ENCODE data around the gene MED12L. TPM values are rescaled to one million over a fixed set of nuclear protein-coding genes. Genes with fewer than 3 reads are reported as not detected.

The MED12L gene
- total RNA-seq, 4 donors from 2014 or later = 0.51 to 12.7 (median 3.1) TPM

GRCh38 chr3:151174351-151174750 lies 88.9 kb downstream of the MED12L start:
- H3K27ac ChIP-seq = no peak overlapping the region
- DNase-seq = no peak
- H3K4me3 ChIP-seq = no peak overlapping the region
- no peaks in the 10 kb centered on the region for H3K9me3 ChIP-seq
- no peaks in the 10 kb centered on the region for H3K4me1 ChIP-seq
- H3K27me3 ChIP-seq = no peaks in the 10 kb centered on the region
- intact Hi-C loops (cut with DNase I; ENCODE audit: low total_unique reads) = no loop called here
- H3K36me3 ChIP-seq = no peaks in the 10 kb centered on the region
- TF ChIP-seq CTCF (IDR thresholded peaks at IDR 0.05) = no peak
- TF ChIP-seq POLR2A (IDR thresholded peaks at IDR 0.05) = no peak

- intact Hi-C loops (cut with DNase I; ENCODE audit: low total_unique reads) = no loop called here
- TF ChIP-seq CTCF (IDR thresholded peaks at IDR 0.05) (no peak), POLR2A (IDR thresholded peaks at IDR 0.05) (no peak)
- H3K9me3 ChIP-seq = no peaks in the 10 kb centered on the region
Measured at GRCh38 chr3:151175952-151176351, 90.5 kb downstream of the MED12L start.

GRCh38 chr3:151178208-151178845 lies 92.9 kb downstream of the MED12L start:
- Histone ChIP-seq H3K4me3 (no peak overlapping the region), H3K9me3 (no peaks in the 10 kb centered on the region), H3K4me1 (no peaks in the 10 kb centered on the region), H3K36me3 (no peaks in the 10 kb centered on the region), H3K27ac (no peak overlapping the region), H3K27me3 (no peaks in the 10 kb centered on the region)
- intact Hi-C loops (cut with DNase I; ENCODE audit: low total_unique reads) = no loop called here
- DNase-seq = no peak
- TF ChIP-seq POLR2A (IDR thresholded peaks at IDR 0.05) (no peak), CTCF (IDR thresholded peaks at IDR 0.05) (no peak)

More at GRCh38 chr3:151175952-151176351, 90.5 kb downstream of the MED12L start:
- Histone ChIP-seq H3K36me3 (no peaks in the 10 kb centered on the region), H3K27ac (no peak overlapping the region), H3K4me3 (no peak overlapping the region), H3K4me1 (no peaks in the 10 kb centered on the region), H3K27me3 (no peaks in the 10 kb centered on the region)
- DNase-seq = no peak

DNA sequence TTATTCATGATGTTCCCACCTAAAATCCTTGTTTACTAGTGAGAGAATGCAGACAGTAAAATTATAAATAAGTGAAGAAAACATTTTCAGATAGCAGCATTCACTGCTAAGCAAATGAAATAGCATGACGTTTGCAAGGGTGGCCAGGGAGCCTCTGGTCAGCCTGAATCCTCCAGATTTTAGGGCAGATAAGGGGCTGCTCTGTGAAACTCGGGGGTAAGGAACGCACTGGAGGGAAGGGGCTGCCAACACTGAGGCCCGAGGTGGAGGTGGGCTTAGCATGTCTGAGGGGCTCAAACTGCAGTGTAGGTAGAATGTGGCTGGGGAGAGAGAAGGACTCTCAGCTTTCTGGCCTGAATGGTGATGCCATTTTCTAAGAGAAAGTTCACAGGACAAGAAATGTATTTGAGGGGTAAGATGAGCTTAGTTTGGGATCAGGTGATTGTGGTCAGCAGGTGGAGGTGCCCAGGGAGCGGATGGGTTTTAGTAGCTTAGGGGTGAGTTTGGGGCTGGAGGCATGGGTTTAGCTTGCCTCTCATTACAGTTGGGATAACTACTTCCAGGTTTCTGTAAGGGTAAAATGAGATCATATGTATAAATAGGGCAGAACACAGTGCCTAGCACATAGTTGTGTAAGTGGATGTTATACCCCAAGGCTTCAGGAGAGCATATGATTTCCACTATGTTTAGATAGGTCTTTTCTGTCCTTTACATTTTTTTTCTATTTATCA lies 97.0 kb downstream of the MED12L start:
- Histone ChIP-seq H3K4me3 (no peak overlapping the region), H3K36me3 (no peaks in the 10 kb centered on the region), H3K9me3 (no peaks in the 10 kb centered on the region), H3K4me1 (no peaks in the 10 kb centered on the region), H3K27ac (no peak overlapping the region), H3K27me3 (no peaks in the 10 kb centered on the region)
- TF ChIP-seq POLR2A (IDR thresholded peaks at IDR 0.05) (no peak), CTCF (IDR thresholded peaks at IDR 0.05) (no peak)
- no peak for DNase-seq
- intact Hi-C loops (cut with DNase I; ENCODE audit: low total_unique reads) = no loop called here

- intact Hi-C loops (cut with DNase I; ENCODE audit: low total_unique reads) = no loop called here
- Histone ChIP-seq H3K4me3 (no peak overlapping the region), H3K4me1 (no peaks in the 10 kb centered on the region), H3K27ac (no peak overlapping the region), H3K27me3 (no peaks in the 10 kb centered on the region), H3K36me3 (no peaks in the 10 kb centered on the region), H3K9me3 (no peaks in the 10 kb centered on the region)
- DNase-seq = no peak
- TF ChIP-seq POLR2A (IDR thresholded peaks at IDR 0.05) (no peak), CTCF (IDR thresholded peaks at IDR 0.05) (no peak)
Measured at GRCh38 chr3:151183265-151183671, 97.8 kb downstream of the MED12L start.
